B cell (primary cell): Measurements from ENCODE around the gene TBC1D3B. TPM values are rescaled to one million over a fixed set of nuclear protein-coding genes. Genes with fewer than 3 reads are reported as not detected.

Source experiments
- ATAC-seq: fragments of 200-7000 bp; cut with Tn5 transposase; one replicate; pipeline ENCODE4 v1.10.0; 2021; ENCODE audit warnings: low read depth, mild to moderate bottlenecking, moderate number of reproducible peaks, moderate library complexity
- CTCF ChIA-PET: fragments of 350-600 bp; sonication (Branson Sonifier 250); formaldehyde crosslinking; loops from one replicate; lab custom pipeline; 2021; ENCODE audit warnings: antibody characterized with exemption, inconsistent platforms; lab: Charles Lee
- POLR2A ChIA-PET: fragments of 350-600 bp; sonication (Branson Sonifier 250); formaldehyde crosslinking; loops from one replicate; lab custom pipeline; 2021; ENCODE audit warnings: antibody characterized with exemption; lab: Charles Lee
- DNase-seq: peaks from one replicate; pipeline ENCODE4 v3.0.0; 2013
- H2AFZ ChIP-seq: 2 replicates; pipeline ENCODE4 v1.6.1; 2012; ENCODE audit warnings: mild to moderate bottlenecking, low read depth, low read length; ENCODE audit not compliant: insufficient read depth, poor library complexity, severe bottlenecking
- H3K27ac ChIP-seq, 2 donors: 1 replicate in 1 of 2; 2 replicates in 1 of 2; pipeline ENCODE4 v1.5.1; 2012 to 2013; ENCODE audit warnings: low read length in 2 of 2, mild to moderate bottlenecking in 2 of 2, moderate library complexity in 1 of 2
- H3K27me3 ChIP-seq, 4 experiments: fragments of 200-600 bp in 1 of 4; sonication (generic) in 1 of 4; replicated peaks in 1 of 4; 1 replicate in 2 of 4; 2 replicates in 2 of 4; pipeline versions ENCODE4 v1.6.1 to v1.7.0; 2013 to 2016; ENCODE audit warnings: low read length in 3 of 4, mild to moderate bottlenecking in 2 of 4, mixed read lengths in 1 of 4, moderate library complexity in 1 of 4; ENCODE audit not compliant: insufficient read depth in 4 of 4, control insufficient read depth in 3 of 4; ENCODE audit errors: control extremely low read depth in 1 of 4
- H3K36me3 ChIP-seq, 2 experiments: replicated peaks in 1 of 2; 1 replicate in 1 of 2; 2 replicates in 1 of 2; pipeline versions ENCODE4 v1.6.1 to v1.7.1; 2013; ENCODE audit warnings: low read length in 1 of 2; ENCODE audit not compliant: insufficient read depth in 2 of 2, control insufficient read depth in 1 of 2; ENCODE audit errors: control extremely low read depth in 1 of 2, extremely low read depth in 1 of 2
- H3K4me1 ChIP-seq, 2 donors: fragments of 200-600 bp in 1 of 2; sonication (generic) in 1 of 2; 1 replicate in 1 of 2; 2 replicates in 1 of 2; pipeline versions ENCODE4 v1.5.1 to v1.6.1; 2013 to 2017; ENCODE audit warnings: low read length in 2 of 2; ENCODE audit not compliant: control insufficient read depth in 2 of 2, insufficient read depth in 2 of 2
- H3K4me2 ChIP-seq: replicated peaks from 2 replicates; pipeline ENCODE3; 2012; ENCODE audit warnings: mild to moderate bottlenecking, low read depth, low read length; ENCODE audit not compliant: poor library complexity, severe bottlenecking
- H3K4me3 ChIP-seq, 5 experiments: fragments of 200-600 bp in 1 of 5; sonication (generic) in 1 of 5; 1 replicate in 3 of 5; 2 replicates in 2 of 5; pipeline versions ENCODE4 v1.5.1 to v1.7.0; 2011 to 2016; ENCODE audit warnings: low read length in 4 of 5, mild to moderate bottlenecking in 4 of 5, low read depth in 2 of 5, control low read depth in 1 of 5, moderate library complexity in 1 of 5; ENCODE audit not compliant: insufficient read depth in 1 of 5; ENCODE audit errors: control extremely low read depth in 1 of 5, extremely low read depth in 1 of 5
- H3K79me2 ChIP-seq: fragments of 200-600 bp; sonication (generic); one replicate; pipeline ENCODE4 v1.6.0; 2016; ENCODE audit warnings: low read length; ENCODE audit not compliant: control insufficient read depth, insufficient read depth
- H3K9ac ChIP-seq: fragments of 200-600 bp; sonication (generic); 2 replicates; pipeline ENCODE4 v1.6.1; 2017; ENCODE audit warnings: mild to moderate bottlenecking, low read length, moderate library complexity
- H3K9me3 ChIP-seq, 3 donors: one replicate each; pipeline versions ENCODE4 v1.6.1 to v1.7.1; 2013; ENCODE audit warnings: low read length in 2 of 3; ENCODE audit not compliant: control insufficient read depth in 2 of 3, insufficient read depth in 1 of 3; ENCODE audit errors: control extremely low read depth in 1 of 3
- H4K20me1 ChIP-seq: 2 replicates; pipeline ENCODE4 v1.6.0; 2012; ENCODE audit warnings: mild to moderate bottlenecking, low read length; ENCODE audit not compliant: insufficient read depth, control insufficient read depth, poor library complexity, severe bottlenecking
- H3K27ac Mint-ChIP-seq: one replicate; pipeline ENCODE4 v1.8.0; 2021; ENCODE audit warnings: mixed read lengths
- H3K27me3 Mint-ChIP-seq: one replicate; pipeline ENCODE4 v1.8.0; 2021; ENCODE audit warnings: mixed read lengths
- H3K4me1 Mint-ChIP-seq: one replicate; pipeline ENCODE4 v1.8.0; 2021; ENCODE audit warnings: mixed read lengths
- H3K4me3 Mint-ChIP-seq: one replicate; pipeline ENCODE4 v1.8.0; 2021; ENCODE audit warnings: mixed read lengths
- H3K9me3 Mint-ChIP-seq: one replicate; pipeline ENCODE4 v1.8.0; 2022; ENCODE audit warnings: mixed read lengths; ENCODE audit not compliant: insufficient read depth
- CTCF ChIP-seq: fragments of 200-600 bp; IDR thresholded peaks from one replicate; pipeline ENCODE4 v1.8.0; 2022; ENCODE audit warnings: antibody characterized with exemption, mild to moderate bottlenecking
- EZH2 ChIP-seq: IDR thresholded peaks from 2 replicates; pipeline ENCODE4 v1.6.1; 2012; ENCODE audit warnings: borderline replicate concordance, low read depth, mild to moderate bottlenecking, moderate library complexity, low read length; ENCODE audit not compliant: insufficient read depth, poor library complexity, severe bottlenecking
- WGBS: methylation state at CpG from one replicate; pipeline ENCODE4 v1.1.5; 2013; ENCODE audit warnings: missing lambda C conversion rate; ENCODE audit not compliant: insufficient coverage; 5-methylcytosine and 5-hydroxymethylcytosine counted together
- intact Hi-C: fragments of 100-400 bp; cut with micrococcal nuclease; formaldehyde crosslinking; loops from one replicate; pipeline ENCODE4 v1.10.0; 2022
- polyA plus RNA-seq: library from polyadenylated mRNA; depleted of rRNA; stranded (reverse); fragments of >200 nt; gene quantifications from 2 replicates; pipeline ENCODE4 v1.2.3, GENCODE V29; 2012
- total RNA-seq, 2 donors: library from RNA; stranded (reverse); fragments of 120-200 nt in 1 of 2; gene quantifications; 1 replicate in 1 of 2; 2 replicates in 1 of 2; pipeline versions ENCODE4 v1.2.3 to v1.2.4, GENCODE V29; 2013 to 2022

TBC1D3B gene
- total and polyA plus RNA-seq, 2 donors (not counting 1 experiment from before 2014, with no cell fraction given): 3.2 to 17.3 TPM

DNA sequence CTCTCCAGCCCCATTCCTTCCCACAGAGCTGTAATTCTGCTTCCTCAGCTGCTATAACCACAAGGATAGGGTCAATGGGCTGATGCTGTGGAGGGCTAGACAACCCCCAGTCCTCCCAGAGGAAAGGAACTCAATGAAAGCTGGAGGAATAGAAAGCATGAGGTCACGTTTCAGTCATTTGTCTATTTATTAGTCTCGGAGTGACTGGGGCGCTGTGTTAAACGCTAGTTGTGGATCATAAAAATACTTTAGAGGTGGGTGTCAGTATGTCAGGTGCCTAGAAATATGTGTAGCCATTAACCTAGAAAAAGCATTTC, 20.9 kb upstream of the TBC1D3B start:
- ATAC-seq (no peak), DNase-seq (no peak)
- Histone ChIP-seq H3K79me2 (no peaks in the 10 kb centered on the region), H3K4me1 (peaks cover 55 to 57% of the 10 kb centered on the region in 2 donors), H3K27me3 (peaks cover 0 to 31% (median 0%) of the 10 kb centered on the region in 4 experiments), H2AFZ (no peak overlapping the region), H3K4me3 (peak overlapping the region in 1 of 5 experiments; percentile 9), H4K20me1 (no peaks in the 10 kb centered on the region), H3K9me3 (no peaks in the 10 kb centered on the region), H3K27ac (no peak overlapping the region), H3K9ac (peak overlapping the region; percentile 13), H3K4me2 (peak overlapping the region; percentile 64), H3K36me3 (no peaks in the 10 kb centered on the region)
- no peak for TF ChIP-seq CTCF
- TF ChIP-seq EZH2: no peak
- Mint-ChIP-seq H3K9me3 (no peaks in the 10 kb centered on the region), H3K27ac (no peak overlapping the region), H3K4me3 (peak overlapping the region; percentile 84), H3K27me3 (peaks cover 2% of the 10 kb centered on the region), H3K4me1 (peaks cover 34% of the 10 kb centered on the region)
- ChIA-PET CTCF (no interaction called here), POLR2A (no interaction called here)
- no CpG with 5 or more reads among the region's 4 CpGs for WGBS
- intact Hi-C loops: no loop called here

DNA sequence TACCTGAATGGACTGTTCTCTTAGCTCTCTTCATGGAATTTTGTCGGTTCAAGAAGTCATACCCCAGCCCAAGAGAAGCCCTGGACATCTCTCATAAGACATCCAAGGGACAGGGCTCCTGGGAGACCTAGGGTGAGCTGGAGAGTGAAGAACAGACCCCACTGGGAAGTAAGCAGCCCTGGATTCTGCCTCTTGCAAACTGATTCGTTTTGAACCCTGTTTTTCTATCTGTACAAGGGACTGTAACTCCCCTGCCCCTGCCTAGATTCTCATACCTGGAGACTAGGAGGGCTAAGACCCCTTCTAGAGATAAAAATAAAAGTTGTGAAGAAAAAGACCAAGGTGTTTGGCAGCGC, 19.7 kb upstream of the TBC1D3B start:
- H3K4me2 ChIP-seq: peak overlapping the region; percentile 64
- H3K79me2 ChIP-seq: no peaks in the 10 kb centered on the region
- no peak overlapping the region for H3K9ac ChIP-seq
- no peaks in the 10 kb centered on the region for H4K20me1 ChIP-seq
- WGBS: no CpG with 5 or more reads among the region's 3 CpGs
- Mint-ChIP-seq H3K27me3 (peaks cover 2% of the 10 kb centered on the region), H3K4me3 (peak overlapping the region; percentile 84), H3K27ac (no peak overlapping the region), H3K4me1 (peaks cover 31% of the 10 kb centered on the region), H3K9me3 (no peaks in the 10 kb centered on the region)
- H2AFZ ChIP-seq: peak overlapping the region; percentile 51
- ATAC-seq (no peak), DNase-seq (no peak)
- ChIA-PET POLR2A (no interaction called here), CTCF (no interaction called here)
- peak overlapping the region in 1 of 2 donors; percentile 31 for H3K27ac ChIP-seq
- peaks cover 0 to 32% (median 0%) of the 10 kb centered on the region in 4 experiments for H3K27me3 ChIP-seq
- TF ChIP-seq CTCF (no peak), EZH2 (no peak)
- H3K4me3 ChIP-seq: no peak overlapping the region
- no peaks in the 10 kb centered on the region for H3K9me3 ChIP-seq
- no peaks in the 10 kb centered on the region for H3K36me3 ChIP-seq
- intact Hi-C loops: no loop called here
- H3K4me1 ChIP-seq: peaks cover 46 to 50% of the 10 kb centered on the region in 2 donors
